GM23248 (cell line): ENCODE measurements around the gene MUC13.

Experiments
- EZH2 ChIP-seq: fragments of 200-600 bp; sonication (generic); IDR thresholded peaks from 2 replicates; pipeline ENCODE4 v1.6.1; 2018; ENCODE audit warnings: antibody characterized with exemption, mild to moderate bottlenecking; ENCODE audit not compliant: insufficient read depth, poor library complexity, severe bottlenecking
- EZH2phosphoT487 ChIP-seq: fragments of 200-600 bp; sonication (generic); IDR thresholded peaks from 2 replicates; pipeline ENCODE4 v1.6.1; 2018; ENCODE audit warnings: antibody characterized with exemption, moderate library complexity, mild to moderate bottlenecking, low read depth; ENCODE audit not compliant: insufficient read depth

GRCh38 chr3:124972457-124972856 lies 37.9 kb upstream of the MUC13 start:
- no peak for TF ChIP-seq EZH2
- TF ChIP-seq EZH2phosphoT487: no peak
